ENCODE results near the gene TGFBR2. TPM values are rescaled to one million over a fixed set of nuclear protein-coding genes. Genes with fewer than 3 reads are reported as not detected.
A peak's percentile ranks its signal among the peaks of the same experiment; 100 is the strongest.

The TGFBR2 gene
- total RNA-seq, 1 donor from 2014 or later: 15.6 TPM

- H3K36me3 Mint-ChIP-seq: no peaks in the 10 kb centered on the region
- peaks cover 16% of the 10 kb centered on the region for H3K4me1 Mint-ChIP-seq
- peak; percentile 21 to 62 for DNase-seq (ENCODE audit: low spot score in 2 of 2, unreplicated experiment in 2 of 2)
- H3K27me3 Mint-ChIP-seq (ENCODE audit: low read depth): peaks cover 6% of the 10 kb centered on the region
- H3K9me3 Mint-ChIP-seq: no peaks in the 10 kb centered on the region
- peak overlapping the region; percentile 96 for H3K4me3 Mint-ChIP-seq
- peak overlapping the region; percentile 74 for H3K27ac Mint-ChIP-seq
- TF ChIP-seq CTCF (IDR thresholded peaks at IDR 0.05; ENCODE audit: unreplicated experiment): no peak
These were observed 832 bp downstream of the TGFBR2 start for GRCh38 chr3:30607032-30607833.

GRCh38 chr3:30608598-30608947 is 2.2 kb downstream of the TGFBR2 start:
- Mint-ChIP-seq H3K36me3 (no peaks in the 10 kb centered on the region), H3K4me1 (peaks cover 16% of the 10 kb centered on the region), H3K4me3 (peak overlapping the region; percentile 53)

GRCh38 chr3:30609930-30610701 is 3.7 kb downstream of the TGFBR2 start:
- H3K4me1 Mint-ChIP-seq: peaks cover 16% of the 10 kb centered on the region
- no peaks in the 10 kb centered on the region for H3K36me3 Mint-ChIP-seq
- no peaks in the 10 kb centered on the region for H3K9me3 Mint-ChIP-seq
- TF ChIP-seq CTCF (IDR thresholded peaks at IDR 0.05; ENCODE audit: unreplicated experiment): no peak
- H3K4me3 Mint-ChIP-seq: no peak overlapping the region
- no peak overlapping the region for H3K27ac Mint-ChIP-seq
- no peak for DNase-seq (ENCODE audit: low spot score in 2 of 2, unreplicated experiment in 2 of 2)
- peaks cover under 1% of the 10 kb centered on the region for H3K27me3 Mint-ChIP-seq (ENCODE audit: low read depth)

More at GRCh38 chr3:30608598-30608947, 2.2 kb downstream of the TGFBR2 start:
- no peak for TF ChIP-seq CTCF (IDR thresholded peaks at IDR 0.05; ENCODE audit: unreplicated experiment)
- peaks cover 6% of the 10 kb centered on the region for H3K27me3 Mint-ChIP-seq (ENCODE audit: low read depth)
- DNase-seq (ENCODE audit: low spot score in 2 of 2, unreplicated experiment in 2 of 2): no peak
- H3K27ac Mint-ChIP-seq: no peak overlapping the region
- no peaks in the 10 kb centered on the region for H3K9me3 Mint-ChIP-seq

- Mint-ChIP-seq H3K4me1 (peaks cover 15% of the 10 kb centered on the region), H3K36me3 (no peaks in the 10 kb centered on the region), H3K9me3 (no peaks in the 10 kb centered on the region), H3K27ac (no peak overlapping the region), H3K4me3 (no peak overlapping the region), H3K27me3 (ENCODE audit: low read depth) (no peaks in the 10 kb centered on the region)
- no peak for TF ChIP-seq CTCF (IDR thresholded peaks at IDR 0.05; ENCODE audit: unreplicated experiment)
- DNase-seq (ENCODE audit: low spot score in 2 of 2, unreplicated experiment in 2 of 2): no peak
These were observed 4.4 kb downstream of the TGFBR2 start for GRCh38 chr3:30610702-30611368.

- no peak for TF ChIP-seq CTCF (IDR thresholded peaks at IDR 0.05; ENCODE audit: unreplicated experiment)
- Mint-ChIP-seq H3K36me3 (no peaks in the 10 kb centered on the region), H3K27me3 (ENCODE audit: low read depth) (no peaks in the 10 kb centered on the region), H3K4me3 (no peak overlapping the region), H3K4me1 (peaks cover 16% of the 10 kb centered on the region), H3K9me3 (no peaks in the 10 kb centered on the region), H3K27ac (no peak overlapping the region)
- no peak for DNase-seq (ENCODE audit: low spot score in 2 of 2, unreplicated experiment in 2 of 2)
These were observed 5.4 kb downstream of the TGFBR2 start for GRCh38 chr3:30611613-30612436.

Data from mesothelial cell of epicardium (in vitro differentiated cells).